HG03575 (cell line): ENCODE data around the gene NPDC1.
"Not testable (repeated sequence)": the region's sequence is repeated elsewhere in the genome, so short reads cannot be mapped to it uniquely, and the experiment has no call there.

Experiments used
- ATAC-seq: cut with Tn5 transposase; IDR thresholded peaks from one replicate; pipeline ENCODE4 v1.9.1; 2021; ENCODE audit not compliant: unreplicated experiment, insufficient number of reproducible peaks, low FRiP score; ENCODE audit errors: extremely low read depth

Gene NPDC1

DNA sequence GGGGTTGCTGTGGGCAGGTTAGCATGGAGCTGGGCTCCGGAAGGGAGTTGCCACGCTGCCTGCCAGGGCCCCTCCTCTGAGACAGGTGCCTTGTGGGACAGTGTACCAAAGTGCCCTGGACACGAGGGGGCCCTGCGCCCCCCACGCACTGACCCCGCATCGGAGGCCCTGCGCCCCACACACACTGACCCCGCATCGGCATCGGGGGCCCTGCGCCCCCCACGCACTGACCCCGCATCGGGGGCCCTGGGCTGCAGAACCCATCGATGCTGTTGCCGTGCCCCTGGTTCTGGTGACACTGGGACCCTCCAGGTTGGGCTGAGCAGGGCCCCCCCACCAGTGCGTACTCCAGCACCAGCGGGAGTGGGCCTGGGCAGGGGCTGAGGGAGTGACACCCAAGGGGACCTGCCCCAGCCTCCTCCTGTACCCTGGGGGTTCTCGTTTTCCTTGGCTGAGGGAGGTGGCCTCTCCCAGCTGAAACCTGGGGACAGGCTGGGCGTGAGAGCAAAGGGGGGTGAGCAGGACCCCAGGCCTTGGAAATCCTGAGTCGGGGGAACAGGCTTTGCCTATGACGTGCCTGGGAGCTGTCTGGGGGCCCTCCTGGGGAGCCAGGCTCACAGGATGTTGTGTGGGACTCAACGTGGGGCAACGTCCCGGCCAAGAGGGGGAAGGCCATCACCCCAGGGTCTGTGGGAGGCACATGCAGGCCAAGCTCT is 17.5 kb upstream of the NPDC1 start:
- ATAC-seq = no peak

- ATAC-seq = not testable (repeated sequence)
Measured at GRCh38 chr9:137062798-137063197, 16.8 kb upstream of the NPDC1 start.

DNA sequence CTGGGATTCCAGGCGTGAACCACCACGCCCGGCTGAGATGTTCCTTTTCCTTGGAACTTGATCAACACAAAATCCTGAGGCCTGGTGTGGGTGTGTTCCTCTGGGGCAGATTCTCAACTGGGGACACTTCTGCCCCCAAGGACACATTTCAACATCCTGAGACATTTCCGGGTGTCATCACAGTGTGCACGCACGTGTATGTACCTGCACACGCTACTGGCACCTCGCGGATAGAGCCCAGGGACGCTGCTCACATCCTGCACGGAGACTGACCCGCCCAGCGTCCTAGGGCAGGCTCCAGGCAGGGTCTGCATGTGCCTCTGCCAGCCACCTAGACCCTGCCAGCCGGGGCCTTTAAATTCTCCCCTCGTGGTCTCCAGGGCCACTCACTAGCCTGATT is 16.4 kb upstream of the NPDC1 start:
- no peak for ATAC-seq

GRCh38 chr9:137058521-137059234 is 12.7 kb upstream of the NPDC1 start:
- no peak for ATAC-seq

DNA sequence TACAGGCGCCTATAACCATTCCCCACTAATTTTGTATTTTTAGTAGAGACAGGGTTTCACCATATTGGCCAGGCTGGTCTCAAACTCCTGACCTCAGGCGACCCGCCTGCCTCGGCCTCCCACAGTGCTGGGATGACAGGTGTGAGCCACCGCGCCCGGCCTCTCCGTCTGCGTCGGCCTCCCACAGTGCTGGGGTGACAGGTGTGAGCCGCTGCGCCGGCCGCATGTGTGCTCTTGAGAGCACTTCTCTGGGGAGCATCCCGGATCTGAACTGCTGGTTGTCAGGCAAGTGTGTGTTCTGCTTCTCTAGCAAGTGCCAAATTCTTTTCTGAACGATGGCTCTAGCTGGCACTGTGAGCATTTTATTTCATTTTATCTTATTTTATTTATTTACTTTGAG is 11.6 kb upstream of the NPDC1 start:
- no peak for ATAC-seq

- no peak for ATAC-seq
Measured at GRCh38 chr9:137056739-137057415, 10.9 kb upstream of the NPDC1 start.

DNA sequence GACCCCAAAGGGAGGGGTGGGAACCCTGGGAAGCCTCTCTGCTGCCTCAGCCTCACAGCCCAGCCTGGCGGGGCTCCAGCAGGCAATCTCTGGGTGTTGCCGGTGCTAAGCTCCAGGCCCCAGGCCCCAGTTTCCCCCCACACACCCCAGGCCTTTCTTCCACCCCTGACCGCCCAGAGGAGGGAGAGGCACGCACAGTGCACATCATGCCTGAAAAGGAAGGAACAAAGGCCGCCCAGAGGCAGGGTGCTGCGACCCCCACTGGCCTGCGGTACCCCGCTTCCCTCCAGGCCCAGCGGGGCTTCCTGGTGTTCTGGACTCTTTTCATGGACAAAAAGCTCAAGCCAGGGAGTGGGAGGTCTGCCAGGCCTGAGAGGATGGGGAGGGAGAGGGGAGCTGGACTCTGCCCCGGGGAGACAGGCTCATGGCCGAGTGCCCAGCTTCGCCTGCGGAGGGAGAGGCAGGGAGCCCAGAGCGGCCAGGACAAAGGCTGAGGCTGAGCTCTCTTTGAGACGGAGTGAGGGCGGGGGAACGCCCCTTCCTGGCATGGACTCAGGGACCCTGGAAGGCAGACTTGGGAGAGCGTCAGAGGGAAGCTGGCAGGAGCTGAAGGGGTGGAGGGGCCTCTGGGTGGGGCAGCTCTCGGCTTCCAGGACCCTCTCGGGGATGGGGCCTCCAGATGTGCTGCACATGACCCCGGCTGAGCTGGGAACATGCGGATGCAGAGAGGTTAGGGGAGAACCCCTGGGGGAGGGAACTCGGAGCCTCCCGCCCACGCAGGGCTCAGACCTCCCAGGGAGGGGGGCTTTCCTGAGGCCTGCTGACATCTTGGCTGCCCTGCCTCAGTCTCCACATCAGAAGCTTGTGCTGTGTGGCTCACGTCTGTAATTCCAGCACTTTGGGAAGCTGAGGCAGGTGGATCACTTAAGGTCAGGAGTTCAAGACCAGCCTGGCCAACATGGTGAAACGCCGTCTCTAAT is 9.7 kb upstream of the NPDC1 start:
- ATAC-seq = no peak

- no peak for ATAC-seq
Measured at GRCh38 chr9:137054932-137055384, 9.0 kb upstream of the NPDC1 start.

GRCh38 chr9:137053944-137054931 is 8.3 kb upstream of the NPDC1 start, which contains the start of gene ENTPD2:
Gene ENTPD2 (minus strand): TSS chr9:137054061. CDS start chr9:137053997, 64 bp downstream.
- ATAC-seq = no peak

GRCh38 chr9:137052998-137053943 is 7.3 kb upstream of the NPDC1 start:
- no peak for ATAC-seq

GRCh38 chr9:137052293-137052692 is 6.3 kb upstream of the NPDC1 start:
- ATAC-seq = no peak

GRCh38 chr9:137051145-137051724 is 5.3 kb upstream of the NPDC1 start:
- no peak for ATAC-seq

DNA sequence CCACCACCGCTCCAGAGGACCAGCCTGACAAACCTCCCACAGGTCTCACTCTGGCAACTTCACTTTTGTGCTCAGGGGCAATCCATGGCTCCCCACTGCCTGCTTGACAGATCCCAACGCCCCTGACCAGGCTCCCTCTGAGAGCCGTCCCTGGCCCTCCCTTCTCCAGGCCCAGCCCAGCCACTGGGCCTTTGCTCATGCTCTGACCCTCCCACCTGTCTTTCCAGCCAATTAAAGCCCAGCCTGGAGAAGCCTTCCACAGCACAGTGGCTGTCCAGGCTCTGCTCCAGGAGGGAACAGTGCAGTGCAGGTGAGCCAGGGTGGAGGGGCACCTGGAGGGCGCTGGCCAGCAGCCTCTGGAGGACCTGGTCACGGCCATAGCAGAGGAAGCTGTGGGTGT is 4.6 kb upstream of the NPDC1 start:
- ATAC-seq = no peak

DNA sequence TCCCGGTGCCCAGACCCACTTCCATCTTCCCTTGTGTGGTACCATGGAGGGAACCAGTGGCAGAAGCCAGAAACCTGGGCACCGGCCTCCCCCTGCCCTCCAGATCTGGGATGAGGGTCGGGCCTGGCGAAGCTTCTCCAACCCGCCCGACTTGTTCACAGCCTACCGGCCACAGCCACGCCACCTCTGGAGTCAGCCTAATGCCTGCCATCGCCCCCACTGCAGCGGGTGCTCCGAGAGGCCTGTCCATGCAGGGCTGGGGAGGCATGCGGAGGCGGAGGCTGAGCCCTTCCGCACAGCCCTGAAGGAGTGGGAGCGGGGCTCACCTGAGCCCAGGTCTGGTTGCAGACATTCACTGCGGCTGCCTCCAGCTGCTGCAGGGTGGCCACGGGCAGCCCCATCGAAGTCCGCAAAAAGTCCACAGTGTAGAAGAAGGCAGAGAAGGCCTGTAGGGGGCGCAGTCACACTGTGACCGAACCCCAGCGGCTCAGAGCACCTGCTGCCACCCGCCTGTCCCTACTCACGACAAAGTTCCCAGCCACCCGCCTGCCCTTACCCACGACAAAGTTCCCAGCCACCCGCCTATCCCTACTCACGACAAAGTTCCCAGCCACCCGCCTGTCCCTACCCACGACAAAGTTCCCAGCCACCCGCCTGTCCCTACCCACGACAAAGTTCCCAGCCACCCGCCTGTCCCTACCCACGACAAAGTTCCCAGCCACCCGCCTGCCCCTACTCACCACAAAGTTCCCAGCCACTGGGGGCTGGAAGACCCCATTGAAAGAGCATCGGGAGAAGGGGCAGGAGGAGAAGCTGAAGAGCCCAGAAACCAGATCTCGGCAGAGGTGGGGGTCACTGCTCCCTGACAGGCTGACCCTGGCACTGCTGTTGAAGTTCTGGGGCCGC is 3.8 kb upstream of the NPDC1 start:
- no peak for ATAC-seq
